Measurements from ENCODE around the gene PODXL2. TPM values are rescaled to one million over a fixed set of nuclear protein-coding genes. Genes with fewer than 3 reads are reported as not detected.

Gene PODXL2
- total RNA-seq, 4 donors from 2014 or later: 9.7 to 18.9 (median 15.9) TPM

DNA sequence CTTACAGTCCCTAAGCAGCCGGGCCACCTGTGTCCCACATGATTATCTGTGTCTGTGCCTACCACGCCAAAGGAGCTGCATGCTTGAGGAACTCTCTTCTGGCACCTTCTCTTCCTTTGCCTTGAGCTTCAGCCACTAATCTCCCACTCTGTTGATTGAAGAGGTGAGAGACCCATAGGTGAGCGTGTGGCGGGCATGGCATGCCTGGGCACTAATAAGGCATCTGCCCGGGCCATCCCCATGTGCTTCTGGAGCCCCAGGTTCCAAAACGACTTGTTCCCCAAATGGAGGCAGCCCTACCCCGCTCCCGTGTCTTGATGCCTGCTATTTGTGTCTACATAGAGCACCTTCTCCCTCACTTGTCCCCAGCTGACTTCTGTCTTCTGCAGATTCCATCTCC is 17.7 kb upstream of the PODXL2 start:
- in situ Hi-C loops (cut with MboI; ENCODE audit: low pct_ligation_motif_present in 1 of 4, low pct_unique_long_range_greater_than_20kb in 1 of 4, low sequenced_read_pairs in 3 of 4): no loop called here
- H3K27me3 ChIP-seq: no peaks in the 10 kb centered on the region
- DNase-seq: no peak
- H3K36me3 ChIP-seq: no peaks in the 10 kb centered on the region
- H3K4me3 ChIP-seq: no peak overlapping the region
- 92% methylated on average over 8 of the region's 8 CpGs; no CpG with 5 or more reads in 1 of the 2 donors for WGBS, 2 donors (ENCODE audit: low coverage in 1 of 2)
- H3K27ac ChIP-seq: no peak overlapping the region
- intact Hi-C loops (cut with DNase I; ENCODE audit: low total_unique reads): no loop called here
- TF ChIP-seq CTCF (IDR thresholded peaks at IDR 0.05) (no peak), EP300 (IDR thresholded peaks at IDR 0.05; ENCODE audit: low read depth) (no peak), POLR2A (IDR thresholded peaks at IDR 0.05) (no peak), POLR2AphosphoS5 (IDR thresholded peaks at IDR 0.05) (no peak)
- H3K4me1 ChIP-seq: no peaks in the 10 kb centered on the region
- H3K9me3 ChIP-seq: no peaks in the 10 kb centered on the region

DNA sequence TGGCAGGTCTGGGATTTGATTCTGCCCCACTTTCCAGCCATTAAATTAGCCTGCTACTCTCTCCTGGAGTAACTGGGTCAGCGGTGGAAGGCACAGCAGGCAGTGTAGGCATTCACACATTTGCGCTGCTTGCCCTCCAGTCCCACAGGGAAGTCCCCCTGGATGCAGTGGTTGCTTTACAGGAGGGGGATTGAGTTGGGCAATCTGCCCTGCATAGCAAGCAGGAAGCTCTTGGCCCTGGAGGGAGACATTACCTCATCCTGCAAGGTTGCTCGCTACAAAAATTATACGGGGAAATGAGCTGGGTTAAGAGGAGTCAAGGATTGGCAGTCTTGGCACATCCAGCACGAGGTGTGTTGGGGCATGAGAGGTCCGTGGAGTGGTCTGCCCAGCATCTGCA is 16.0 kb upstream of the PODXL2 start:
- in situ Hi-C loops (cut with MboI; ENCODE audit: low pct_ligation_motif_present in 1 of 4, low pct_unique_long_range_greater_than_20kb in 1 of 4, low sequenced_read_pairs in 3 of 4): no loop called here
- intact Hi-C loops (cut with DNase I; ENCODE audit: low total_unique reads): no loop called here
- no peaks in the 10 kb centered on the region for H3K4me1 ChIP-seq
- no peaks in the 10 kb centered on the region for H3K27me3 ChIP-seq
- H3K27ac ChIP-seq: no peak overlapping the region
- H3K4me3 ChIP-seq: no peak overlapping the region
- no peak for DNase-seq
- 81 to 87% methylated on average over 6 of the region's 6 CpGs for WGBS, 2 donors (ENCODE audit: low coverage in 1 of 2)
- TF ChIP-seq EP300 (IDR thresholded peaks at IDR 0.05; ENCODE audit: low read depth) (no peak), CTCF (IDR thresholded peaks at IDR 0.05) (no peak), POLR2A (IDR thresholded peaks at IDR 0.05) (no peak), POLR2AphosphoS5 (IDR thresholded peaks at IDR 0.05) (no peak)
- H3K9me3 ChIP-seq: no peaks in the 10 kb centered on the region
- H3K36me3 ChIP-seq: no peaks in the 10 kb centered on the region

DNA sequence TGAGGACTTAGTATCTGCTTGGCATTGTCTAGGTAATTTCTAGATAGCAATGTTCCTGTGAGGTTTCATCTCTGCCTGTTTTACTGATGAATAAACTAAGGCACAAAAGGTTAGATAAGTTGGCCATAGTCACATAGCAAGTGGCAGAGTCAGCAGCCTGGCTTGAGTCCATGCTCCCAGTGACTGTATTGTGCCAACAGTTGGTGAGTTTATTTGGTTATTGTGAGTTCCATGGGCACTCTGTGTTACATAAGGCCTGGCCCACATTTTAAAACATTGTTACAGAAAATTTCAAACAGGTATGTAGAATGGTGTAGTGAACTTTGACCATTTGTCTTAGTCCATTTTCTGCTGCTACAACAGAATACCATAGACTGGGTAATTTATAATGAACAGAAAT is 15.6 kb upstream of the PODXL2 start:
- DNase-seq: no peak
- H3K36me3 ChIP-seq: no peaks in the 10 kb centered on the region

GRCh38 chr3:127614928-127615589 is 13.9 kb upstream of the PODXL2 start:
- WGBS, 2 donors (ENCODE audit: low coverage in 1 of 2): 52 to 79% methylated on average over 2 to 4 of the region's 4 CpGs
- no peaks in the 10 kb centered on the region for H3K9me3 ChIP-seq
- no peaks in the 10 kb centered on the region for H3K4me1 ChIP-seq
- no peaks in the 10 kb centered on the region for H3K27me3 ChIP-seq
- in situ Hi-C loops (cut with MboI; ENCODE audit: low pct_ligation_motif_present in 1 of 4, low pct_unique_long_range_greater_than_20kb in 1 of 4, low sequenced_read_pairs in 3 of 4): no loop called here
- no peak overlapping the region for H3K27ac ChIP-seq
- intact Hi-C loops (cut with DNase I; ENCODE audit: low total_unique reads): no loop called here
- no peak for TF ChIP-seq EP300 (IDR thresholded peaks at IDR 0.05; ENCODE audit: low read depth)
- no peak for TF ChIP-seq POLR2A (IDR thresholded peaks at IDR 0.05)
- TF ChIP-seq POLR2AphosphoS5 (IDR thresholded peaks at IDR 0.05): no peak
- TF ChIP-seq CTCF (IDR thresholded peaks at IDR 0.05): no peak
- DNase-seq: no peak
- no peaks in the 10 kb centered on the region for H3K36me3 ChIP-seq
- H3K4me3 ChIP-seq: no peak overlapping the region

More for the DNA sequence above, 15.6 kb upstream of the PODXL2 start:
- Histone ChIP-seq H3K27me3 (no peaks in the 10 kb centered on the region), H3K4me3 (no peak overlapping the region), H3K4me1 (no peaks in the 10 kb centered on the region), H3K27ac (no peak overlapping the region), H3K9me3 (no peaks in the 10 kb centered on the region)
- in situ Hi-C loops (cut with MboI; ENCODE audit: low pct_ligation_motif_present in 1 of 4, low pct_unique_long_range_greater_than_20kb in 1 of 4, low sequenced_read_pairs in 3 of 4): no loop called here
- TF ChIP-seq EP300 (IDR thresholded peaks at IDR 0.05; ENCODE audit: low read depth) (no peak), POLR2A (IDR thresholded peaks at IDR 0.05) (no peak), POLR2AphosphoS5 (IDR thresholded peaks at IDR 0.05) (no peak), CTCF (IDR thresholded peaks at IDR 0.05) (no peak)
- intact Hi-C loops (cut with DNase I; ENCODE audit: low total_unique reads): no loop called here

Data from transverse colon (tissue), 4 donors.